H9 (cell line): ENCODE data around the gene SELENBP1. TPM values are rescaled to one million over a fixed set of nuclear protein-coding genes. Genes with fewer than 3 reads are reported as not detected.

Experiments
- DNase-seq: peaks from one replicate; pipeline ENCODE4 v3.0.0-alpha.2; 2017
- H2AFZ ChIP-seq: one replicate; pipeline ENCODE4 v1.6.1; 2013; ENCODE audit warnings: mild to moderate bottlenecking, low read length, control low read depth, moderate library complexity
- H2AK5ac ChIP-seq: 2 replicates; pipeline ENCODE4 v1.6.1; 2013; ENCODE audit warnings: low read length, control low read depth, mixed read lengths; ENCODE audit not compliant: insufficient read length
- H2BK120ac ChIP-seq: one replicate; pipeline ENCODE4 v1.6.1; 2013; ENCODE audit warnings: low read depth, mild to moderate bottlenecking, low read length, control low read depth, inconsistent platforms; ENCODE audit not compliant: poor library complexity, severe bottlenecking
- H2BK12ac ChIP-seq: 2 replicates; pipeline ENCODE4 v1.6.1; 2013; ENCODE audit warnings: low read length, control low read depth, mixed read lengths, low read depth; ENCODE audit not compliant: insufficient read length
- H2BK15ac ChIP-seq: 2 replicates; pipeline ENCODE4 v1.6.1; 2013; ENCODE audit warnings: low read depth, low read length, control low read depth
- H2BK20ac ChIP-seq: one replicate; pipeline ENCODE4 v1.6.1; 2013; ENCODE audit warnings: low read depth, mild to moderate bottlenecking, low read length, control low read depth, inconsistent platforms; ENCODE audit not compliant: poor library complexity, severe bottlenecking
- H2BK5ac ChIP-seq: 2 replicates; pipeline ENCODE4 v1.6.1; 2013; ENCODE audit warnings: low read length, control low read depth, mixed read lengths; ENCODE audit not compliant: insufficient read length
- H3K14ac ChIP-seq: 2 replicates; pipeline ENCODE4 v1.6.1; 2013; ENCODE audit warnings: low read length, control low read depth; ENCODE audit not compliant: insufficient read depth
- H3K18ac ChIP-seq: 2 replicates; pipeline ENCODE4 v1.6.1; 2013; ENCODE audit warnings: low read depth, mild to moderate bottlenecking, mixed read lengths, low read length, control low read depth; ENCODE audit not compliant: insufficient read length
- H3K23ac ChIP-seq: 2 replicates; pipeline ENCODE4 v1.6.1; 2013; ENCODE audit warnings: low read length, control low read depth, mixed read lengths, low read depth; ENCODE audit not compliant: insufficient read length
- H3K23me2 ChIP-seq: 2 replicates; pipeline ENCODE4 v1.6.1; 2013; ENCODE audit warnings: low read depth, mild to moderate bottlenecking, mixed read lengths, low read length, control low read depth; ENCODE audit not compliant: insufficient read length, poor library complexity, severe bottlenecking
- H3K27ac ChIP-seq: 2 replicates; pipeline ENCODE4 v1.5.1; 2013; ENCODE audit warnings: low read length, control low read depth, mixed read lengths, low read depth; ENCODE audit not compliant: insufficient read length
- H3K27me3 ChIP-seq: 2 replicates; pipeline ENCODE4 v1.6.1; 2013; ENCODE audit warnings: low read length, control low read depth, inconsistent platforms; ENCODE audit not compliant: insufficient read depth
- H3K4ac ChIP-seq: 2 replicates; pipeline ENCODE4 v1.6.1; 2013; ENCODE audit warnings: low read depth, mild to moderate bottlenecking, control low read depth, inconsistent platforms, low read length, moderate library complexity
- H3K4me1 ChIP-seq: 2 replicates; pipeline ENCODE4 v1.6.1; 2013; ENCODE audit warnings: low read length, control low read depth, inconsistent platforms; ENCODE audit not compliant: insufficient read depth
- H3K4me2 ChIP-seq: 2 replicates; pipeline ENCODE4 v1.6.1; 2013; ENCODE audit warnings: low read length, control low read depth, mixed read lengths; ENCODE audit not compliant: insufficient read length, insufficient read depth
- H3K56ac ChIP-seq: 2 replicates; pipeline ENCODE4 v1.6.1; 2013; ENCODE audit warnings: low read depth, mild to moderate bottlenecking, mixed read lengths, low read length, control low read depth; ENCODE audit not compliant: insufficient read length
- H3K79me1 ChIP-seq: 2 replicates; pipeline ENCODE4 v1.6.1; 2013; ENCODE audit warnings: low read depth, mild to moderate bottlenecking, moderate library complexity, low read length, control low read depth, inconsistent platforms; ENCODE audit not compliant: insufficient read depth, poor library complexity, severe bottlenecking
- H3K79me2 ChIP-seq: 2 replicates; pipeline ENCODE4 v1.6.1; 2013; ENCODE audit warnings: low read length, control low read depth, inconsistent platforms; ENCODE audit not compliant: insufficient read depth
- H3K9ac ChIP-seq: 2 replicates; pipeline ENCODE4 v1.6.1; 2013; ENCODE audit warnings: low read length, control low read depth, mixed read lengths; ENCODE audit not compliant: insufficient read length; ENCODE audit errors: extremely low read depth
- H3K9me3 ChIP-seq: one replicate; pipeline ENCODE4 v1.6.1; 2013; ENCODE audit warnings: low read depth, low read length, inconsistent platforms; ENCODE audit not compliant: control insufficient read depth
- H3T11ph ChIP-seq: one replicate; pipeline ENCODE4 v1.6.1; 2013; ENCODE audit warnings: mild to moderate bottlenecking, low read length, control low read depth, inconsistent platforms
- H4K20me1 ChIP-seq: one replicate; pipeline ENCODE4 v1.6.1; 2013; ENCODE audit not compliant: control insufficient read depth, insufficient read length, insufficient read depth
- H4K5ac ChIP-seq: 2 replicates; pipeline ENCODE4 v1.6.1; 2013; ENCODE audit warnings: low read depth, mild to moderate bottlenecking, mixed read lengths, low read length, control low read depth; ENCODE audit not compliant: insufficient read length
- H4K8ac ChIP-seq: replicated peaks from 2 replicates; pipeline ENCODE4 v1.6.1; 2013; ENCODE audit warnings: low read length, control low read depth, mixed read lengths, low read depth; ENCODE audit not compliant: insufficient read length
- H4K91ac ChIP-seq: 2 replicates; pipeline ENCODE4 v1.6.1; 2013; ENCODE audit warnings: low read depth, mild to moderate bottlenecking, moderate library complexity, mixed read lengths, low read length, control low read depth; ENCODE audit not compliant: insufficient read length
- H3K27ac Mint-ChIP-seq, 3 experiments: 2 replicates in 2 of 3; 3 replicates in 1 of 3; pipeline ENCODE4 v1.8.0; 2020 to 2021; ENCODE audit warnings: mixed read lengths in 3 of 3, mild to moderate bottlenecking in 1 of 3, moderate library complexity in 1 of 3
- H3K27me3 Mint-ChIP-seq: 2 replicates; pipeline ENCODE4 v1.8.0; 2021; ENCODE audit warnings: low read depth, mild to moderate bottlenecking, moderate library complexity, mixed read lengths
- H3K36me3 Mint-ChIP-seq, 3 experiments: 2 replicates in 2 of 3; 3 replicates in 1 of 3; pipeline ENCODE4 v1.8.0; 2020 to 2021; ENCODE audit warnings: low read depth in 3 of 3, mixed read lengths in 3 of 3; ENCODE audit not compliant: insufficient read depth in 1 of 3
- H3K4me1 Mint-ChIP-seq, 2 experiments: 2 replicates each; pipeline ENCODE4 v1.8.0; 2020; ENCODE audit warnings: mixed read lengths in 2 of 2
- H3K4me3 Mint-ChIP-seq, 2 experiments: 2 replicates in 1 of 2; 3 replicates in 1 of 2; pipeline ENCODE4 v1.8.0; 2020 to 2021; ENCODE audit warnings: mild to moderate bottlenecking in 2 of 2, mixed read lengths in 2 of 2, moderate library complexity in 1 of 2
- H3K9me3 Mint-ChIP-seq, 2 experiments: 2 replicates in 1 of 2; 3 replicates in 1 of 2; pipeline ENCODE4 v1.8.0; 2020; ENCODE audit warnings: mild to moderate bottlenecking in 2 of 2, mixed read lengths in 2 of 2, moderate library complexity in 1 of 2
- WGBS: extraction: QIAGEN DNeasy Blood & Tissue Kit; methylation state at CpG from one replicate; pipeline ENCODE4 v1.1.7; 2013; ENCODE audit warnings: missing lambda C conversion rate, low lambda C conversion rate, mixed read lengths; ENCODE audit not compliant: insufficient read length; ENCODE audit errors: extremely low coverage; 5-methylcytosine and 5-hydroxymethylcytosine counted together
- total RNA-seq: library from RNA; stranded (reverse); gene quantifications from 2 replicates; pipeline ENCODE4 v1.2.1, GENCODE V29; 2021
- TF ChIP-seq, protein P1 (sequence below): fragments of 200-600 bp; sonication (generic); conservative IDR thresholded peaks from 3 replicates; pipeline ENCODE4 v1.8.0; 2021; ENCODE audit warnings: antibody characterized with exemption, mild to moderate bottlenecking

SELENBP1 gene
- total RNA-seq, 1 experiment from 2014 or later = 14.2 TPM

- Mint-ChIP-seq H3K27me3 (no peaks in the 10 kb centered on the region; the same call in 1 of the 2 replicates), H3K27ac (peak overlapping the region in 1 of 3 experiments; percentile 64; a peak in 2 of 7 replicates), H3K9me3 (no peaks in the 10 kb centered on the region; a peak in 1 of 5 replicates), H3K4me1 (peaks cover 12% of the 10 kb centered on the region in 2 experiments), H3K36me3 (peaks cover 44 to 88% (median 75%) of the 10 kb centered on the region in 3 experiments), H3K4me3 (no peak overlapping the region)
- no peak overlapping the region for H2AFZ ChIP-seq
- no peak overlapping the region for H4K91ac ChIP-seq
- no peak overlapping the region for H4K5ac ChIP-seq
- no peaks in the 10 kb centered on the region for H4K20me1 ChIP-seq
- H3K23me2 ChIP-seq = peaks cover 6% of the 10 kb centered on the region
- TF ChIP-seq, protein P1, sequence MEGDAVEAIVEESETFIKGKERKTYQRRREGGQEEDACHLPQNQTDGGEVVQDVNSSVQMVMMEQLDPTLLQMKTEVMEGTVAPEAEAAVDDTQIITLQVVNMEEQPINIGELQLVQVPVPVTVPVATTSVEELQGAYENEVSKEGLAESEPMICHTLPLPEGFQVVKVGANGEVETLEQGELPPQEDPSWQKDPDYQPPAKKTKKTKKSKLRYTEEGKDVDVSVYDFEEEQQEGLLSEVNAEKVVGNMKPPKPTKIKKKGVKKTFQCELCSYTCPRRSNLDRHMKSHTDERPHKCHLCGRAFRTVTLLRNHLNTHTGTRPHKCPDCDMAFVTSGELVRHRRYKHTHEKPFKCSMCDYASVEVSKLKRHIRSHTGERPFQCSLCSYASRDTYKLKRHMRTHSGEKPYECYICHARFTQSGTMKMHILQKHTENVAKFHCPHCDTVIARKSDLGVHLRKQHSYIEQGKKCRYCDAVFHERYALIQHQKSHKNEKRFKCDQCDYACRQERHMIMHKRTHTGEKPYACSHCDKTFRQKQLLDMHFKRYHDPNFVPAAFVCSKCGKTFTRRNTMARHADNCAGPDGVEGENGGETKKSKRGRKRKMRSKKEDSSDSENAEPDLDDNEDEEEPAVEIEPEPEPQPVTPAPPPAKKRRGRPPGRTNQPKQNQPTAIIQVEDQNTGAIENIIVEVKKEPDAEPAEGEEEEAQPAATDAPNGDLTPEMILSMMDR = no peak
- no peak overlapping the region for H2BK20ac ChIP-seq
- no peak overlapping the region for H3T11ph ChIP-seq
- H3K23ac ChIP-seq = no peak overlapping the region
- no peaks in the 10 kb centered on the region for H3K4me1 ChIP-seq
- no peaks in the 10 kb centered on the region for H3K27me3 ChIP-seq
- H4K8ac ChIP-seq = no peak overlapping the region
- H3K18ac ChIP-seq = no peak overlapping the region
- H2BK120ac ChIP-seq = no peak overlapping the region
- H2BK12ac ChIP-seq = no peak overlapping the region
- peaks cover 3% of the 10 kb centered on the region for H3K79me1 ChIP-seq
- H2BK5ac ChIP-seq = no peak overlapping the region
- H3K4me2 ChIP-seq = no peak overlapping the region
- no CpG with 5 or more reads among the region's 3 CpGs for WGBS
- DNase-seq = no peak
- no peak overlapping the region for H2BK15ac ChIP-seq
- H3K56ac ChIP-seq = no peak overlapping the region
- no peak overlapping the region for H3K27ac ChIP-seq
- H3K79me2 ChIP-seq = peaks cover 9% of the 10 kb centered on the region; the same call in 1 of the 2 replicates
- no peaks in the 10 kb centered on the region for H3K9me3 ChIP-seq
- no peak overlapping the region for H2AK5ac ChIP-seq
- no peak overlapping the region for H3K4ac ChIP-seq
- H3K14ac ChIP-seq = no peak overlapping the region
- H3K9ac ChIP-seq = no peak overlapping the region
Observed at GRCh38 chr1:151403612-151404011, 31.1 kb upstream of the SELENBP1 start.
